GM20000 (cell line): ENCODE data around the gene SCUBE1.

Experiments used
- DNase-seq: peaks from one replicate; pipeline ENCODE4 v3.0.0; 2012; ENCODE audit warnings: low spot score
- TF ChIP-seq, protein P1 (sequence below): IDR thresholded peaks from 2 replicates; pipeline ENCODE4 v1.5.1; 2012; ENCODE audit warnings: mild to moderate bottlenecking, control low read depth; ENCODE audit errors: extremely low read depth, missing control alignments

Gene SCUBE1

DNA sequence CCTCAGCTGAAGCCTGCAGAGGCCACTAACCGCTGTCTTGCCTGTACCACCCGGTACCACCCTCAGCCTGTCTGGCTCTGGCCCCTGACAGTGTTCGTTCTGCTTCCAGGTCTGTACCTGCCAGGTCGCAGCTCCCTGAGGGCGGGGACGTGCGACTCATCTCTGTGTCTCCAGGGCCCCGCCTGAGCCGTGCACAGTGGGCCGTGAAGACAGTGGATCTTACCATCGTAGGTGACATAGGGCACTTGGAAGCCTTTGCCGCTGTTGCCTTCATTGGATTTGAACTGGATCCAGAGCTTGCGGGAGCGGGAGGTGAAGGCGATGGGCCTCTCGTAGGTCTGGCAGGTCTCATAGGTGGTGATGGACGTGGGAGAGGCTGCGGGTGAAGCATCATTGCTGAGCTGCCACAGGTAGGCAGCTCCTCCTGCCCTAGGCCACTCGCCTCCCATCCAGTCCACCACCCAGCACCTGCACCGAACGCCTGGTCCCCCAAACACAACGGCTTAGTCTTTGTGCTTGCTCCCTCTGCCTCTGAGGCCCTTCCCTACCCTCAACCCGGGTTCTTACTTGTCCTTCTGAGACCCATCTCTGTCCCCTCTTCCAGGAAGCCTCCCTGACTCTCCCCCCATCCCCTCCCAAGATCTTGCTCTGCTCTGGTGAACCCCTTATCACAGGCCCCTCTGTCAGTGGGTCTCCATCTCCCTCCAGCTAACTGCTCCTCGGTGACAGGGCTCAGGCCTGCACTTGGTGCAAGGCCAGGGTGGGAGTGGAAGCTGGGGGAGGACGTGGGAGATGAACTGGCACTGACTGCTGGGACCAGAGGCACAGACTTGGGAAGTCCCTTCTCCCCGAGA is 135.1 kb downstream of the SCUBE1 start:
- DNase-seq, result no peak
- TF ChIP-seq, protein P1, sequence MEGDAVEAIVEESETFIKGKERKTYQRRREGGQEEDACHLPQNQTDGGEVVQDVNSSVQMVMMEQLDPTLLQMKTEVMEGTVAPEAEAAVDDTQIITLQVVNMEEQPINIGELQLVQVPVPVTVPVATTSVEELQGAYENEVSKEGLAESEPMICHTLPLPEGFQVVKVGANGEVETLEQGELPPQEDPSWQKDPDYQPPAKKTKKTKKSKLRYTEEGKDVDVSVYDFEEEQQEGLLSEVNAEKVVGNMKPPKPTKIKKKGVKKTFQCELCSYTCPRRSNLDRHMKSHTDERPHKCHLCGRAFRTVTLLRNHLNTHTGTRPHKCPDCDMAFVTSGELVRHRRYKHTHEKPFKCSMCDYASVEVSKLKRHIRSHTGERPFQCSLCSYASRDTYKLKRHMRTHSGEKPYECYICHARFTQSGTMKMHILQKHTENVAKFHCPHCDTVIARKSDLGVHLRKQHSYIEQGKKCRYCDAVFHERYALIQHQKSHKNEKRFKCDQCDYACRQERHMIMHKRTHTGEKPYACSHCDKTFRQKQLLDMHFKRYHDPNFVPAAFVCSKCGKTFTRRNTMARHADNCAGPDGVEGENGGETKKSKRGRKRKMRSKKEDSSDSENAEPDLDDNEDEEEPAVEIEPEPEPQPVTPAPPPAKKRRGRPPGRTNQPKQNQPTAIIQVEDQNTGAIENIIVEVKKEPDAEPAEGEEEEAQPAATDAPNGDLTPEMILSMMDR, result no peak

DNA sequence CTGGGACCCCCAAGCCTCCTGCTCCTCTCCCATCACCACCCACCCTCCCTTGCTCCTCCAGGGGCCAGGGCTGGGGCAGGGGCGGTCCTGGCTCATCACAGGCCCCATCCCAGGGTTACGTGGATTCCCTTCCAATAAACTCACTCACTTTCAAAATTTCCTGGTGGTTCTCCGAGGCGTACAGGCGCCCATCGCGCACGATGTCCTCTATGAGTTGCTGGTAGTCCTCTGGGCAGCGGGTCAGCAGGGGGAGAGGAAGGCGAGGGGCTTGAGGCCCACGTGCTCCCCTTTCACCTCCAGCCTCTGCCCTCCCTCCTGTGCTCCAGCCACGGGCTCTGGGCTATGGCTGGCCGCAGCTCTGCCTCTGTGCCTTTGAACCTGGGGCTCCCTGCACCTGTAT is 135.8 kb downstream of the SCUBE1 start:
- TF ChIP-seq, protein P1, result no peak
- DNase-seq, result no peak

DNA sequence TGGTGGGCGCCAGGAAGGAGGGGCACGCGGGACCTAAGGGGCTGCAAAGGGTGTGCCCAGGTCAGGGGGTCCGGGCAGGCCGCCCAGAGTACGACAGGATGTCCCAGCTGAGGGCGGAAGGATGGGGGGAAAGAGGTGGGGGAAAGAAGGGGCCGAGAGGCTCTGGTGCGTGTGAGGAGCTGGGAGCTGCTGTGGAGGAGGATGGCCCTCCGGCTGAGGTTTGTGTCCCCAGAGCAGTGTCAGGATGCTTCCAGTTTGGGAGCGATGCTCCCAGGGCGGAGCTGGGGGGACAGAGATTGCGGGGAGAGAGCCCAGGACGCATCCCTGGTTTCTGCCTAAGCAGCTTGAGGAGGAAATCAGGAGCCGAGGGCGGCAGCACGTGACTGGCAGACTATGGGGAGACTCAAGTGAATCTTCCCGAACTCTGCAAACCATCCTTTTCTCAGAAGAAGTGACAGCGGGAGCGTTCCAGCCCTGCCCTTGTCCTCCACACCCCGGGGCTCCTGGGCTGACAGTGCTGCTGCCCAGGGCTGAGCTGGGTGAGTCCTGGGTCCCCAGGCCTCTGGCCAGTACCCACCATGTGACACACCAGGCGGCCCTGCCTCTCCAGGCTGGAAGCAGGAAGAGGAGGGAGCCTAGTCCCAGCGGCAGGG is 136.5 kb downstream of the SCUBE1 start:
- TF ChIP-seq, protein P1, result no peak
- DNase-seq, result no peak

DNA sequence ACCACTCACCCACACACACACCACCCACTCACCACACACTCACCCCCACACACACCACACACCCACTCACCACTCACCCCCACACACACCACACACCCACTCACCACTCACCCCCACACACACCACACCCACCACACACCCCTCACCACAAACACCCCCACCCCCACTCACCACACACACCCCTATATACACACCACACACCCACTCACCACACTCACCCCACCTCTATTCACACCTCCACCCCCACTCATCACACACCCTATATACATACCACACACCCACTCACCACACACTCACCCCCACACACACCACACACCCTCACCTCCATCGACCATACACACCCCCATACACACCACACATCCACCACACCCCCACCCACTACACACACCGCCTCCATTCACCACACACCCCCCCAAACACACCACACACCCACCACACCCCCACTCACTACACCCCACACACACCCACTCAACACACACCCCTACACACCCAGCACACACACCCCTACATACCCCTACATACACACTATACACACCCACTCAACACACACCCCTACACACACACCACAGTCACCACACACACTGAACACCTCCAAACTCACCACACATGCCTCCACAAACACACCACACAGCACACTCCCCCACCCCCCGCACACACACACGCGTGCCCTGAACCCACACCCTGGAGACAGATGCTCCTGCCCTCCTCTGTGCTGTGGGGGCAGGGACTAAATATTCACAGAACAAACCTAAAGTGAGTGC is 137.2 kb downstream of the SCUBE1 start:
- TF ChIP-seq, protein P1, result no peak
- DNase-seq, result no peak

DNA sequence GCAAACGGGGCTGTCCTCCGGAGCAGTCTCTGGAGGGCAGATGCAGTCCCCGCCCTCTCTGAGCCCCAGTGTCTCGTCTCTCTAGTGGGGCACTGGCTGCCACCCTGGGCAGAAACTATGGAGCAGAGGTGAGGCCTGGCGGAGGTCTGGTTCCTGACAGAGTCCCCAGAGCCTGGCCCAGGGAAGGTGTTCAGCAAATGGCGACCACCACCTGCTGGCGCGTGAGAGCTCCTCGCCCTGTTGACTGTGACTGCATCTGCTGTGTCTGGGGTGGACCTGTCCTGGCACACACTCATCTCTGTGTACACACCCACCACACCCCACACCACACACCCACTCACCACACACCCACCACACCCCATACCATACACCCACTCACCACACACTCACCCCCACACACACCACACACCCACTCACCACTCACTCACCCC is 137.9 kb downstream of the SCUBE1 start:
- DNase-seq, result no peak
- TF ChIP-seq, protein P1, result no peak

DNA sequence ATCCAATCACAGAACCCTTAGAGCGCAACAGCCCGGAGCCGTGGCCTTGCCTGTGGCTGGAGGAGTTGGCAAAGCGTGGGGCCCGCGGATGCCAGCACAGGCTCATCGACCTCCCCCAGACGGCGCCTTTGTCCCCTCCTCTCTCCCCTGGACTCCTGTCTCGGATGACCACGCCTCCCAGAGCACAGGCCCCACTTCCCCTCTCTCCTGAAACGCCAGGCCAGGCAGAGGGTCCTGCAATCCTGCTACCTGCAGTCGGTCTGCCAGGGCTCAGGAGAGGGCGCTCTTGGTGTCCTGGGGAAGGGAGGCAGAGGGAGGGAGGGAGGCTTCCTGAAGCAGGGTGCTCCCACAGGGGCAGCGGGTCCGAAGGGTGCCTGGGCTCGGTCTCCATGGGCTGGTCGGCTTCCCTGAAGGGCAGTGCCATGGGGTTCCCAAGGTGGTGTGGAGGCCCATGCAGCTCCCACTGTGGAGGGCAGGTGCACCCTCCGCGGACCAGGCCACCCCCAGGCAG is 139.6 kb downstream of the SCUBE1 start:
- no peak for DNase-seq
- TF ChIP-seq, protein P1, result no peak
